GM19438 (cell line): ENCODE data around the gene PTPN20.

Source experiments
- ATAC-seq: cut with Tn5 transposase; IDR thresholded peaks from one replicate; pipeline ENCODE4 v1.9.1; 2021; ENCODE audit warnings: low read depth; ENCODE audit not compliant: unreplicated experiment

Gene PTPN20

DNA sequence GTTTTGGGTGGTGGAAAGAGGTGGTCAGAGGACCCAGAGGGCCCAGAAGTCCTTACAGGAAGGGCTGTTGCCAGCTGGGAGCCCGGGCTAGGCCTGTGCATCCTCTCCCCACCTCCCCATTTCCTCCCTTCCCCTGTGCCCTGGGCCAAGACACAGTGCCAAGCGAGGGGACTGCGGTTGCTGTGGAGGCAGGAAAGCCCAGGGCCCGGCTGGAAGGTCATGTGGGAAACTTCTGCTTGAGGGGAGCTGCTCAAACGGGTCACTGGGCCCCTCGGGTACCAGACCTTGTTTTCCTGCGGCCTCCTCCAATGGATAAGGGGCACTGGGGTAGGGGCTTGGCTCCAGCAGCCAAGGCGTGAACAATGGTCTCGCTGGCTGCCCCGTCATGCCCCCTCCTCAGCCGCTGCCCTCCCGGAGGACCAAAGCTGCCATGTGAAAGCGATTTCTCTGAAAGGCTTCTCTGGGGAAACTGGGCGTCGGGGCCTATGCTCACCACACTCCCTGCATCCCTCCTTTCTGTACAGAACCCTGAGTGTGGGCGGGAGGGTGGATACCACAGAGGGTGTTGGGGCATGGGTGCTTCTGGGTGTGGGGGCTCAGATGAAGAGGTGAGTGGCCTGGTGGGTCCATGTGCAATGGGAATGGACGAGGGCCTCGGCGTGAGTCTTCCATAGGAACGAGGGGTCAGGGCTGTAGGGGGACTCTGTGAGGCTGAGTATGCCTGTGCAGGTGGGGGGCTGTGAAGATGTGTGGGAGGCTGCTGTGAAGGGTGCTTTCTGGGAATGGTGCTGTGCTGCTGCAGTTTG lies 135.3 kb downstream of the PTPN20 start:
- no peak for ATAC-seq

- no peak for ATAC-seq
Observed at GRCh38 chr10:47047127-47047504, 135.9 kb downstream of the PTPN20 start.

DNA sequence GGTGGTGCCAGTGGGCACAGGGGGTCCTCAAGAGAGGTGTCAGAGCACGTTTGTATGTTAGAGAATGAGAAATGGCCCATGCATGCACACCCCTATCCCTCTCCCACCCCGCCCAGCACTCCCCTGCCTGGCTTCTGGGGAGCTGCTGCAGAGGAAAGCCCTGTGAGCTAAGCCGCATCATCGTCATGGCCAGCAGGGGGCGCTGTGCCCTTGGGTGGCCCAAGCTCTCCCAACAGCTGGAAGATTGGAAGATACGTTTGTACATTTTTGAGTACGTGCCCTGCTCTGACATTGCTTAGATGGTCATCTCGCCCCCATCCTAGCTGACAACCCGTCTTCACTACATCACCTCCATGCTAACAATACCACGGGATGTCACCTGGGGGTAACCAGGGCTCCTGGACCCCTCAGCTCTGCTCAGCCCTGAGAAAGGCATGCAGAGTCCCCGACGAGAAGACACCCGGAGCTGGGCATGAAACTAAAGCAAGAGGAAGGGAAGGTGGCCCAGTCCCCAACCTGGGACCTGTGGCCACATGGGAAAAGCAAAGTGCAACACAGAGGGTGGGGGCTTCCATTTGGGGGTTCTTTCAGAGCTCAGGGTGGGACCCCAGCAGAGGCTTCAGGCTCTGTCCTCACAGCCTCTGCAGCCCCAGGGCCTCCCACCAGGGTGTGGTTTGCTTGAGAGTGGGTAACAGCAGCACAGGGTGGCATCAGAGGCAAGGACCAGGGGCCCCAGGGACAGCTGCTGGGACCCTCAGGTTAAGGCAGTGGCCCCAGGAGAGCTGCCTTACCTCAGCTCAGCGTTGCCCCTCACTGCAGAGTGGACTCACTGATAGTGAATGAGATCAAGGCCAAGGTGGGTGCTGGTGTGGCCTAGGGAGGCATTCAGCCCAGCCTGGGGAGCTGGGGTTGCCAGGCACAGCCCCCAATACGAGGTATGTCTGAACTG lies 136.6 kb downstream of the PTPN20 start:
- ATAC-seq: peak; percentile 55

DNA sequence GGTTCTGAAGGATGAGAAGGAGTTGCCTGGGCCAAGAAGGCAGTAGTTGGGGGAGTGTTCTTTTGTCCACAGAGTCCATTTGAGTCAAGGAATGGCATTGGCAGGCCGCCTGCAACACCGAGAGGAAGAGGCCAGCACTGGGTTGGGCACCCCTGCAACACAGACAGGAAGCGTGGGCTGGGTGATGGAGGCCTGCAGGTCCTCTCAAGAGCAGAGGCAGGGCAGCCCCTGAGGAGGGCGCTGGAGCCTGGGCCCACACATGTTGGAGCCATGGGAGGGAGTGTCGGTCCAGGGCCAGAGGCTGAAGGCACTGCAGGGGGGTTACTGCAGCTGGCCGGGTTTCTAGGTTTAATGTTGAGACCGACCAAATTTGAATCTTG lies 137.3 kb downstream of the PTPN20 start:
- no peak for ATAC-seq

GRCh38 chr10:47049056-47049851 lies 138.0 kb downstream of the PTPN20 start:
- ATAC-seq: no peak

- ATAC-seq: no peak
Observed at GRCh38 chr10:47049906-47050305, 138.7 kb downstream of the PTPN20 start.

DNA sequence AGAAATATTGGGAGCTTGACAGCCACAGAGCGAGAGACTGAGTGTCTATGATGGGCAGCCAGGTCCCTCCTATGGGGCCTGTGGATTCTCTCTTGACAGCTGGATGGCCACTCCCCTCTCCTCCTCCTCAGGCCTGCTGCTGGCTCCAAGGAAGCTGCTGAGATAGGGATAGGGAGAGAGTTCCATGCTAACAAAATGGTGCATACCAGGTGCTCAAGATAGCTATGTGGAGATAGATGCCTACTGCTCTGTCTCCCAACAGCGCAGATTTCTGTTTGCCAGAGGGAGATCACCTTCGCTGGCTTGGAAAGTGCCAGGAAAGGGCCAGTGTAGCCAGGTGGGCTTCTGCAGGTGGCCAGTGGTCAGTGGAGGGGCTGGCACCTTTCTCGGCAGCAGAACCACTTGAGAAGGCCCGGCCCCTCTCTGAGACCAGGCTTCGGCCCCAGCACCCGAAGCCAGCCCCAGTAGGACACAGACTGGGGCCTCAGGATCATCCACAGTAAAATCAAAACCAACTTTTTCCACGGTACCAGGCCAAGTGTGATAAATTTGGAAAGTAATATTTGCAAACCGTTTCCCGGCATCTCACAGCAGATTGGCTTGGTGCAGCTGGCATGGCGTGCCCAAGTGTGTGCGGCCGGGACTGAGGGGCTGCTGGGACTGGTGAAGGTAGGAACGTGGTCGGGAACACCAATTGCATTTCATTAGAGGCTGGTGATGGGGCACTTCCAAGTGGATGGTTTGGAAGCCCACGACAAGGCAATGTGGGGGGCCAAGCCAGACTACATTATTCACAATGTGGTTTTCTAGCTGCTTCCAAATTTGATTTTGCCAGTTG lies 139.6 kb downstream of the PTPN20 start:
- no peak for ATAC-seq

- no peak for ATAC-seq
Observed at GRCh38 chr10:47051741-47052238, 140.6 kb downstream of the PTPN20 start.
